Activated CD4-positive, alpha-beta T cell treated with anti-CD3 and anti-CD28 coated beads, Interleukin-2, amount 50 U/mL, for 4 hours (primary cell): ENCODE data around the gene TBX4.
"Not testable (repeated sequence)": the region's sequence is repeated elsewhere in the genome, so short reads cannot be mapped to it uniquely, and the experiment has no call there.

Experiments
- DNase-seq, 2 experiments: peaks; one replicate each; pipeline ENCODE4 v3.0.0-alpha.2; 2020

Gene TBX4

DNA sequence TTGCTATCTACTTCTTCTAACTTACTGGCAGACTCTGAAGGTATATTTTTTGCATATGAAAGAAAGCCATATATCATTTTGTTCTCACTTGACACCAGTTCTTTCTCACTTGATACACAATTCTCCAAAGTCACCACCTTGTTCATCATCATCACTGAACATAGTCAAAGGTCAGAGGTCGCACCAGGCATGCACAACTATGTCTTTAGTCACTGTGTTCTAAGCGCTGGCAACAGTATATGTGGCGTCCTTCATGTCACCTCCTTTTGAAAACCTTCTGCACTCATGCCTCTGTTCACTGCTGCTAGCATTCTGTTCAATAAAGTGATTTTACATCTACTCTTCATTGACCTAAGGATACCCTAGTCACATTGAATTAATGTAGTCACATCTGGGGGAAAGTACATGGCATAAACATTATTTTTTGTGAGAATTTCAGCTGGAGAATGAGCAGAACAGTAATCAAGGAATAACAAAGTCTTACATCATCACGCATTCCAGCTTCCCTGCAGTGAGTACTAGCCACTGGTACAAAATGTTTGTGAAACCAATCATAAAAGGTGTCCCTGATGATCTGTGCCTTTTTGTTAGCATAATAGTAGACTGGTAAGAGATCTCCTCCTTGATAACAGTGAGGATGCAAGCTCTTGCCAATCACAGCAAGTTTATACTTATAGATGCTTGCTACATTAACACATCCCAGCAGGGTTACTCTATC lies 20.5 kb upstream of the TBX4 start:
- DNase-seq = no peak

DNA sequence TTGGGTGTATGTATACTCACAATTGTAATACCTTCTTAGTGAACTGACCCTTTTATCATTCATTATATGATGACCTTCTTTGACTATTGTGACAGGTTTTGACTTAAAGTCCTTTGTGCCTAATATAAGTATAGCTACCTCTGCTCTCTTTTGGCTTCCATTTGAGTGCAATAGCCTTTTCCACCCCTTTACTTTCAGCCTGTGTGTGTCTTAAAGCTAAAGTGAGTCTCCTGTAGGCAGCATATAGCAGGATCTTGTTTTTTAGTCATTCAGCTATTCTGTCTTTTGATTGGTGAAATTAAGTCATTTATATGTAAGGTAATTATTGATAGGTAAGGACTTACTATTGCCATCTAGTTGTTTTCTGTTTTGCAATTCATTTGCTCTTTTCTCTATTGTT lies 15.9 kb upstream of the TBX4 start:
- no peak for DNase-seq

DNA sequence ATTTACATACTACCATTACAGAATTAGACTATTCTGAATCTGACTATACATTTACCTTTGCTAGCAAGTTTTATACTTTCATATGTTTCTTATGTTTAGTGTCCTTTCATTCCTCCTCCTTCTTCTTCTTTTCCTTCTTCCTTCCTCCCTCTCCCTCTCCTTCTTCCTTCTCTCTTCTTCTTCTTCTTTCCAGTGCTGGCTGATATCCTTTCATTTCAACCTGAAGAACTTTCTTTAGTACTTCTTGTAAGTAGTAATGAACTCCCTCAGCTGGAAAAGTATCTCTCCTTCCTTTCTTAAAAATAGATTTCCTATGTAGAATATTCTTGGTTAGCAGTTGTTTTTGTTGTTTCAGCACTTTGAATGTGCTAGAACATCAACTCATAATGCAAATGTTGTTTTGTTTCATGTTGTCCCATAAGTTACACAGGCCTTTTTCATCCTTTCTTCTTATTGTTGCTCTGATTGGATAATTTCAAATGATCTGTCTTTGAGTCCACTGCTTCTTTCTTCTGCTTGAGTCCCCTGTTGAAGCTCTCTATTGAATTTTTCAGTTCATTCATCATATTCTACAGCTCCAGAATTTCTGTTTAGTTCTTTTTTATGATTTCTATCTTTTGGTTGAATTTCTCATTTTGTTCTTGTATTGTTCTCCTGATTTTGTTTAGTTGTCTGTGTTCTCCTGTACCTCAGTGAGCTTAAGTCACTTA lies 15.1 kb upstream of the TBX4 start:
- DNase-seq = no peak

DNA sequence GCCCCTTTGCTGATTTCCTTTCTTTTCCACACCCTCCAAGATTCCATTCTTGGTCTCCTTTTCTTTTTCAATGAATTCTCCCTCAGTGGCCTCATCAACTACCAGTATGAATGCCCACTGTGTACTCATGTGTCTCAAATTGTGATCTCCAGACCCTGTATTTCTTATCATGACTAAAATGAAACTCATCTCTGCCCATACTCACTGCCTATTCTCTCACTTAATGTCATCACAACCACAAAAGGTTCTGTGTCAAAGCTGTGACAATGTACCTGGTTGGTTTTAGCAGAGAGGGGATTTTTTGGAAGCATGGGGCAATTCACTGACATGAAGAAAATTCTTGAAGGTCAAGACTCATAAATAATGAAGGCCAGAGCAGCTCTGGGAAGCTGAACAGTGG lies 11.5 kb upstream of the TBX4 start:
- no peak for DNase-seq

DNA sequence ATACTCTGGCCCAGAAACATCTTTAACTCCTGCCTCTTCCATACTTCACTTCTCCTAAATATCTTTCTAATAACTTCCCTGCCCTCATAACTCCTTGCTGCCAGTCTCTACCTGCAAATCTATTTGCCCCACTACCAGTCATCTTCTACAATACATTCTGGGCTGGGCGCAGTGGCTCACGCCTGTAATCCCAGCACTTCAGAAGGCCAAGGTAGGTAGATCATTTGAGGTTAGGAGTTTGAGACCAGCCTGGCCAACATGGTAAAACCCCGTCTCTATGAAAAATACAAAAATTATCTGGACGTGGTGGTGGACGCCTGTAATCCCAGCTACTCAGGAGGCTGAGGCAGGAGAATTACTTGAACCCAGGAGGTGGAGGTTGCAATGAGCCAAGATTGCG lies 10.7 kb upstream of the TBX4 start:
- not testable (repeated sequence) for DNase-seq

DNA sequence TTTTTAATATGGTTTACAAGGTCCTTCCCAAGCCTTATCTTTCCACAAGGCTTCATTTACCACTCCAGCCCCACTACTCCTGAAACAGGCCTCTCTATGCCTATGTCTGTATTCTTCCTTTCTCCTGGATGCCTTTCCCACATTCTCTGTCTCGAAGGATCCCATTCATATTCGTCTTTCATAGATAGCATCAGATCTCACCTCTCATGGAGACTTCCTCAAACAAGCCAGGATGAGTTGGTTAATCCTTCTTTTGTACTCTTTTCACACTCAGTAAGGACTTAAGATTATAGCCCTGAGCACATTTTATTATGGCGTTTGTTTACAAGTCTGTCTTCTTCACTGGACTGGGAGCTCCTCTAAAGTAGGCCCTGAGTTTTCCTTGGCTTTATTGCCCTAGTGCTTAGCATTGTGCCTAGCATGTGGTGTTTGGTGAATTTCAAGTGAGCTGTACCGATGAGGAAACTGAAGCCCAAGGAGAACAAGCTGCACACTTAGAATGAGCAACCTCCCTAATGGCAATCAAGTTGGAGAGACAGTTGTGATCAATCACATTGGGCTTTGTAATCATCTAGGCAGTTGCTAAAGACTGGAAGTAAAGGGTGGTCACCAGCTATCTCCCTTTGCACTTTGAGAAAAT lies 10.0 kb upstream of the TBX4 start:
- DNase-seq = no peak

DNA sequence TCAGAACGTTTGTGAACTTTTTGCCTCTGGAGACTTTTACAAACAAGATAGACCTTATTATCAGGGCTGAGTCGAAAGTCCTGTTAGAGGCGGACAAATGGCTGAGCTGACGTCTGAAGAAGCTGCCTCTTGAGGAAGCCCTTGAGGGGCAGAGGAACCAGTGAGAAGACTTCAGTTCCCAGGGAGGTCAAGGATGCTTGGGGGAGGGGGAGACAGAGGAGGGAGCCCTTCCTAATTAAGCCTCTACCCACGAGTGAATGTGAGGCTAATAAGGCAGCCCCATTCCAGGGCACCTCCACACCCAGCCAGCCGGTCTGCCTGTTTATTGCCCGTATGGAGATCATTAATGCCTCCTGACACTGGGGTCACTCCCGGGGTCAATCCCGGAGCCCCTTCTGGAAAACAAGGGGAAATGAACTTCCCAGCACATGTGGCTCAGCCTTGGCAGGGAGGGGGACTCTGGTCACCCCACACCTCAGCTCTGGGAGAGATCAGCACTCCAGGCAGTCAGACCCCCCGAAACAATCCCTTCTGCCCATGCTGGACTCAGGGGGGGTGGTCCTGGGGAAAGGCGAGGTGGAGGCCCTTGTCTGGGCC lies 9.2 kb upstream of the TBX4 start:
- no peak for DNase-seq

DNA sequence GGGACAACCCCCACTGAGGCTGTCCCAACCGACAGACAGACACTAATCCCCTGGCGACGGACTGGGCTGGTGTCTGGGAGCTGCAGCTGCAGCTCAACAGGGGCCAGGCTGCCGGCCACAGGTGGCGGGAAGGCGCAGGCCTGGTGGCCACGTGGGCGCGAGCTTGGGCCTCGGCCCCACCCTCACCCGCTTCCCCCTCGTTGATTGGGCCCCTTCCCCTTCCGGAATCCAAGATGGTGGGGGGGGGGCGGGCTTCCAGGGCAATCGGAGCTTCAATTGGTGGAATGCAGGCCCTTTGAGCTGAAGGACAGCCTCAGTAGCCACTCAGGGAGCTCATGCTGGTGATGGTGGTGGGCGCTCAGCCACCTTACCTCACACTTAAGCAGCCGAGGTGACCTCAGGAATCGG lies 8.7 kb upstream of the TBX4 start:
- DNase-seq = no peak

DNA sequence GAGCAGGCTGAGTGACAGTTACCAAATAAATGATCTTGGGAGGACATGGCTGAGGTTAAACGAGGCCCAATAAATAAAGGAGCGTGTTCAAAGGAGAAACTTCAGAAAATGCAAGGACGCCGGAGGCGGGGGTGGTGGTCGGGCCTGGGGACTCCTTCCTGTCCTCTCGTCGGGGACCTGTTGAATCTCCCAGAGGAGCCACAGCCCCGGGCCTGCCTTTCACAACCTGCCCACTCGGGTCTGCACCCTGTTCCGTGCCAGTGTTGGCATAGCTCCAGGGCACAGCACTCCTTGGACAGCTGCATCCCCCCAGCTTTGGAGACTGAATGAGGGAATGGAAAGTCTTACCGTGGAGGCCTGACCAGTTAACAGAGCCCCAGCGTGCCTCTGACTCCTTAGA lies 8.1 kb upstream of the TBX4 start:
- DNase-seq = no peak

DNA sequence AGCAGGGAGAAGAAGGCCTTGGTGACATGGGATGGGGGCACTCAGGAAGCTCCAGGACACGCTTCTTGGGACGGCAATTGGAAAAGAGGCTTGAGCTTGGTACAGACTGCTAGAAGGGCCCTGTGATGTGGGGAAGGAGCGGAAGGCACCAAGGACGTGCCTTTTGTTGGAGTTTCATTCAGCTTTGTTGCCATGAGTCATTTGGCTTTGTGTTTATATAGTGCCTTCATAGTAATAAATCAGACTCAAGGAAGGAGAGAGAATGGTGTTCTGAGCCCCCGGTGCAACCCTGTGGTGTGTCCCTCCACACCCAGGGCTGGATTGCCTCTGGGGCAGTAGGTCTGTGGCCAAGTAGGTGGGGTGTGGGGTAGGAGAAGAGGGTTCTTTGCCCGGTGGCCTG lies 7.4 kb upstream of the TBX4 start:
- DNase-seq = no peak

DNA sequence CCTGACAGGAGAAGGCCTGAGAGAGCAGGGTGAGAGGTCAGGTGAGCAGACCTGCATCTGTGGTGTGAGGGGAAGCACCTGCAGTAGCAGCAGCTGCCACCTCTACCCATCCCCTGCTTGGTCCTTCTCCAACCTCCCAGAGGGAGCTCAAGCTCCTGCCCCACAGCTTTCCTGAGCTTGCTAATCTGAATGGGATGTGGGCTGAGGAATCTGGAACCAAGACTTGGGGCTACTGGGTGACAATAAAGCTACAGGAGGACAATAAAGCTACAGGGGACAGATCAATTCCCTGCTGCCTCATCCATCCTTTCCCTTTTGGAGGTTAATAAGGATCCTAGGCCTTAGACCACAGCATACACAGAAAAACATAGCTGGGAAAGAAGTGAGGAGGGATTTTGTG lies 4.9 kb upstream of the TBX4 start:
- no peak for DNase-seq

DNA sequence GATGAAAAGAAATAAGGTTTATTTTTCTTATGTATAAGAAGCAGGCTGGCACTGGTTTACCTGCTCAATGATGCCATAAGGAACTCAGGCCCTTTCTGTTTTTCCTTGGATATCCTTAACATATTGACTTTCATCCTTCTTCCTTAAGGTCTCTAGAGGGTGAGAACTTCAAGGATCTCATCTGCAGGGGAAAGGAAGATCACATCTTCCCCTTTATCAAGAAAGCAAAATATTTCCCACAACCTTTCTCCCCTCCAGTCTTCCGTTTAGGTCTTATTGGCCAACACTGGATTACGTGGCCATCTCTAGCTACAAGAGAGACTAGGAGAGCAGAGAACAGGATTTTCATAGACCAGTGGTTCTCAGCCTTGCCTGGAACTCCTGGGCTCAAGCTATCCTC lies 4.2 kb upstream of the TBX4 start:
- no peak for DNase-seq

DNA sequence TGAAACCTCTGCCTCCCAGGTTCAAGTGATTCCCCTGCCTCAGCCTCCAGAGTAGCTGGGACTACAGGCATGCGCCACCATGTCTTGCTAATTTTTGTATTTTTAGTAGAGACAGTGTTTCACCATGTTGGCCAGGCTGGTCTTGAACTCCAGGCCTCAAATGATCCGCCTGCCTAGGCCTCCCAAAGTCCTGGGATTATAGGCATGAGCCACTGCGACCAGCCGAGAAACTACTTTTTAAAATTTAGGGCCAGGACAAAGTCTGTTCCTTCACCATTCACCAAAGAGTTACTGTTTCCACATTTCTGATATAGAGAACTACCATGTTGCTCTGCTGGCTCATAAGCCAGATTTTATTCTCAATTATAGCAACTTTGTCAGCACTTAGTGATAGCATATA lies 3.1 kb upstream of the TBX4 start:
- not testable (repeated sequence) for DNase-seq

DNA sequence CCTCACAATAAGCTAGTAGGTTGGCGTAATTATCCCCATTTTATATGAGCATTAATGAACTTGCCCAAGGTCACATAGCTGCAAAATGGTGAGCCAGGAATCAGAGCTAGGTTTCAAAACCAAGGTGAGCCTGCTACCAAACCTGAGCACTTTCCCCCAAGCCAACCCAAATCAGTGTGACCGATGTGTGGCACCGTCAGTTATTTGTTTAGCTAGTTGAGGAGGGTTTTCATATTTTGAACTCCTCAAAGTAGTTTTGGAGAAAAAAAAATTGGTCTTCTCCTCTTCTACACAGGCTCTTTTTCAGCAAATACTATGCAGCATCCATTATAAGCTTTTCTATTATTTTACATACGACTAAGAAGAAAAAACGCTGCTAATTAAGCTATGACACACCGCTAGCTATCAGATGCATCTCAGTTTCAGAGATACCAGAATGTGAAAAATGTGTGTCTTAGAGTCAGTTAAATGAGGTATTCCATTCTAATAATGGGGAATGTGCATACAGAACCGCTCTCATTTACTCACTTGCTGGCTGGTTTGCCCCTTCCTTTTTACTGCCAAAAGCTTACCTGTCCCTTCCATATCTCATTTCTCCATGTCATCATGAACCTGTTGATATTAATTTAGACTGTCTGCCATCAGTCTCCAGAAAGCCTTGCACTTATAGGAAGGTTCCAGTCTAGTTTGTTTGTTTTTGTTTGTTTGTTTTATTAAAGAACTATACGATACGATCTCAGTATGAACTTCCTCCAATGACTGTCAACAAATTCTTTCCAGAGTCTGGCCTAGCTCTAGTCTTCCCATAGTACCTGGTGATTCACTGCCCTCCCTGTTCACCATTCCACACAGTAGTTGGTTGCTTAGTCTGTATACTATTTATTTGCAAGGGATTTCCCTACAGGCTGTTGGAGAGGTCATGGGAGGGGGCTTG lies 2.2 kb upstream of the TBX4 start:
- DNase-seq = no peak

DNA sequence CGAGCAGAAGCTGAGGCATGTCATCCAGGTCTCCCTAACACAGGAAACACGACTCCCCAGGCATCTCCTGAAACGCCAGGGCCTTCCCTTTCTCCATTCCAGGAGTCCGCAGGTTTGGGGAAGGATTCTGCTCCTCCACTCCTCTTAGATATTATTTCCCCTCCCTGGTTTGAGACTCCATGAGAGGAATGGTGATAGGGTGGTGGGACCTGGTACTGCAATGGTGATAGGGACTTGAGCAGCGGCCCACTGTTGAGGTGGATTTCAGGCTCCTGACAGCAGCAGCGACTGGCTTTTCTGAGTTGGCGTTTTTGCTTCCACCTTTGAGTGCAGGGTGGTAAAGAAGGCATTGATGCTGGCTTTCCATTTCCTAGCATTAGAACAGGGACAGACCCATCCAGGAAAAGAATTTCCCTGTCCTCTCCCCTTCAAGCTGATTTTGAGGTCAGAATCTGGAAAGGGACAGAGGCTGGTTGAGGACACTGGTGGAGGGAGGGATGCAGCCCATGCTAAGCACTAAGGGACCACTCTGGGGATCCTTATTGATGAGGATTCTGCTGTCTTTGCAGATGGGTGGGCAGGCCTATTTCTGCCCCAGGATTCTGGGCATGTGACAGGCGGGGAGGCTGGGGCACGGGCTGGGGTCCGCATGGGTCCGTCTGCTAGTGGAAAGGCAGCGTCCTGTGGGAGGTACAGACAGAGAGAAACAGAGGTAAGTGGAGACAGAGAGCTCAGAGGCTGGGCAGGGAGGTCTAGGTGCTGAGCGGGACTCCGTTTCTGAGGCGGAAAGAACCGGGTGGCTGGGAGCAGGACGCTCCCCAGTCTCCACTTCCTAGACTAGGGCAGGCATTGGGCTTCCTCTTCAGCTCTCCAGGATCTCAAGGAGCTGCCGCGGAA lies 1.3 kb upstream of the TBX4 start:
- DNase-seq = no peak

DNA sequence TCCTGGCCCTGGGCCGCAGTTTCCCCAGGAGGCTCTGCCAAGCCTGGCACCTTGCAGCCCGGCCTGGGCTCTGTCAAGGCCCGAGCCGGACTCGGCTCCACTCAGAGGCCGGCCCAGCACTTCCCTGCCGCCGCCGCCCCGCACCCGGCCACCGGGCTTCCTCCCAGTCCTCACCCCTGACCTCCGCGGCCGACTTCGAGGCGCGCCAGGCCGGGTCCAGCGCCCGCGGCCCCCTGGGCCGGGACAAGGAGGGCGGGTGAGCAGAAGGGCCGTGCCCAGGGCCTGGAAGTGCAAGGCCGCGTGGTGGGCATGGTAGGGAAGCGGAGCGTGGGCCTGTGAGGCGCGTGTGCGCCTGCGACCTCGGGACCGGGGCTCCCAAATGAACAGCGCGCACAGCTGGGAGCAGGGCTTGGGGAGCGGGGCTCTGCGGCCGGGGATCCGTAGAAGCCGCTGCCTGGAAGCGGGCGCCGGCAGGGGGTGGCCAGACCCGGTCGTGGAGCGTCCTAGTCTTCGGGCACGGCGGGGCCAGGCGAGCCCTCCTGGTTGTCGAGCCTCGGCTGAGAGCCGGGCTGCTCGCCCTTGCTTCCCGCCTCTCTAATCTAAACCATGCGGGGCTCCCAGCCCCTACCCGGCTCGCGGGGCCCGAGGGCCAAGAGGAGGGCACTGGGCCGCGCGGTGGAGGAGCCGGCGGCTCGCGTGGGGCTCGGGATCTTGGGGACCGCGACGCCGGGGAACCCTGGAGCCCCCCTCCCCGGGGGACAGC lies 503 bp upstream of the TBX4 start:
- DNase-seq = no peak

DNA sequence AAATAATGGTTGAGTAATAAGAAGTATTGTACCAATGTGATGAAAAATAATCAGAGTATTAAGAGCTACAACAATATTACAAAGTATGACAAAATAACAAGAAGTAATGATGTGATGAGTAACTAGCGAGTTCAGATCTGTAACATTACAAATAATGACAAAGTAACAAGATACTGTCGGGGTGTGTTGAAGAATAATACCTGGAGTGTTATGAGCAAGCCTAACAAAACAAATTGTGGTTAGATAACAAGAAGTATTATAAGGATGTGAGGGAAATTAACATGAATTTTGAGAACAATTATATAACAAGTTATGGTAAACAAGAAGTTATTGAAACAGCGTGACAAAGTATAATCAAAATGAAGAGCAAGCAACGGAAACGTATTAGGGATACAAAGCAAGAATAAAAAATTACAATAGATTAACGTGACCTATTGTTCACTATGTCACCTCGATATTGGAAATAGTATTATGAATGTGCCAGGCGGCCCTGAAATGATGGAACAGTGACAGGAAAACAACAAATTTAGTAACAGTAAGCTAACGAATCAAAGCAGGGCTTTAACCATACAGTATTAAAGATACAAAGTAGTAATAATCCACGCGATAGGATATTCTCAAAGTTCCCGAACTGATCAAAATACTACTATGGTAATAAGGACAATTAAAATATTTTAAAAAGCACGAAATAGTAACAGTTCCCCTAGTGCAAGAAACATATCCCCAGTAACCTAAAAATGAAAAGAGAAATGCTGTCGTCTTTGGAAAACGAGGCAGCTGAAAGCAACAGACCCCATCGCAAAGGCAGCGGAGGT lies 1.6 kb downstream of the TBX4 start:
- no peak for DNase-seq

DNA sequence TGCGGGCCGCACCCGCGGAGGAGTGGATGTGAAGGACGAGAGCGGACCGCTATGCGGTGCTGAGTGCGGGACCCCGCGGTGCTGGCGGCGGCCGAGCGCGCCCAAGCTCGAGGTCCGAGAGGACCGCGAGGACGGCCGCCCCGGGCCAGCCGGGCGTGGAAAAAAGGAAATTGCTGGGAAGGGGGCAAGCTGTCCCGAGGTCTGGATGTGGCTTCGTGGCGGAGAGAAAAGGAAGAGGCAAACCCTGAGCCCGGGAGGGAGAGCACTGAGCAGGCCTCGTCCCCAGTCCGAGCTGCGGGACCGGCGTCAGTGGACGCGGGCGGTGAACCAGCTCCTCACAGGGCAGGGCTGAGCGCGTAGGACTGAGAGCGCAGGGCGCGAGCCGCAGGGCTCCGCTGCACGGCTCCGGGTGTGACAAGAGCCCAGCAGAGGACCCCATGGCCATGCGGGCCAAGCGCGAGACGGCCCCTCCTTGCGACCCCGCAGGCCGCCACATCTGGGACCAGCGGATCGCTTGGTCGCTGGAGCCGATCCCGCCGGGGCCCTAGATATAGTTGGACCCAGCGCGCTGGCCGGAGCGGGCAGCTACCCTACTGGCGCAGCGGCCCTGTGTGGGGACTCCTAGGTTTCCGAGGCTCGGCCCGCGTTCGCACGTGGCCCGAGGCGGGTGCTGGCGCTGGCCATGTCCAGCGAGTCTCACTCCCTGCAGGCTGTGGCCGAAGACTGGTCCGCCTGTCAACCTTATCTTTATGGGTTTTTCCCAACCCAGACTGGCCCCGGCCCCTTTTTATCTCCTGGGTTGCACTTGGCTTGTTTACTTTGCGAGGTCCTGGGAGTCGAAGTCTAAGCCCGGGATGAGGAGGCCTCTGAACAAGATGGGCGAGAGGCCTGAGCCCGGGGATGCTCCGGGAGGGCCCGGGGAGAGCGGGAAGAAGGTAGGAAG lies 2.4 kb downstream of the TBX4 start:
- no peak for DNase-seq
